Activated T-cell treated with anti-CD3 and anti-CD28 coated beads for 1 hour (primary cell): ENCODE results near the gene VWA2.
"Not testable (repeated sequence)": the region's sequence is repeated elsewhere in the genome, so short reads cannot be mapped to it uniquely, and the experiment has no call there.

Source experiments
- DNase-seq: peaks from one replicate; pipeline ENCODE4 v3.0.0-alpha.2; 2020; ENCODE audit warnings: low read depth

VWA2 gene

DNA sequence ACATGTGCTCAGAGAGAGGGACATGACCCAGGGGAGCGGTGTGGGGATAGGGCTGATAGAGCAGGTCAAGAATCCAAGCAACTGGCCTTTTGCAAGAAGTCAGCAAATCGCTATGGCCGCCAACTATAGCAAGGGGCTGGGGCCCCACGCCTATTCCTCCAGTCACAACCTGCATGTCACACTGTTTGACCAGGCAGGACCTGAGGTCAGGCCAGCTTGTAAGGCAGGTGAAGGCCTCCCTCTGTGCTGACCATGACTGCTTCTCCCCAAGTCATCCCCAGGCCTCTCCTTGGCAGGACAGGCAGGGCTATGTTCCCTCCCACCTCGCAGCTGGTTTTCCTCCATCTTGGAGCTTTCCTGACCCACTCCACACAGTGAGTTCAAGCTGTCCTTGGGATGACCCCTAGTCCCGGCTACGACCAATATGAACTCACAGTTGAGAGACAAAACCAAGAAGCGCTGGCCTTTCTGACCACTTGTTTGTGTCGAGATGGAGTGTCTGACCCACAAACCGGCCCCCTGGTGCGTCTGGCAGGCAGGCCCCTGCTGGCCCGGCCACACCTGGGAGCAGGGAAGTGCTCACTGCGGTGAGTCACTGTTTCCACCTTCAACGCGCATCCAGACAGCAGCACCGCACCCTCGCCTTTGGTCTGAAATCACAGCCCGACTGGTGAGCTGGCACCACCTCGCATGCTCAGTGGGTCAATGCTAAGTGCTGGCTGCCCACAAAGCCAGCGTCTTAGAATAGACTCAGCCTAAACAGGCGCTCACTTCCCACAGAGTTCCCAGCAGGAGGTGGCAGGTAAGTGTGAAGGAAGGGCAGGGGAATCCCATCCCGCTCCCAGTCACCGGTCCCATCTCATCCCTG, 81.4 kb downstream of the VWA2 start:
- no peak for DNase-seq

DNA sequence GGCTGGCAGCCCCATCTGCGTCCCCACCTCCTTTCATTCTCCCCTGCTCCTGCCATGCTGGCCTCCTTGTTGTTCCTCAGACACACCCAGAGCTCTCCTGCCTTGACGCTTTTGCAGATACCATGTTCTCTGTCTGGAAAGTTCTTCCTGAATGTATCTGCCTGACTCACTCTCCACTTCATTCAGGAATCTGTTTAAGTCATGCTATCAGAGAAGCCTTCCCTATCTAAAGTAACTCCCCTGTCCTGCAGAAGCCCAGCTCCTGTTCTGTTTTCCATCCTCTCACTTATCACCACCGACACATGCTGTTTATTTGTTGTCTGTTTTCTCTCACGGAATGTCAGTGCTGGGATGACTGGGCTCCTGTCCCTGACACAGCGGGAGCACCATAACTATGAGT, 83.3 kb downstream of the VWA2 start:
- DNase-seq = no peak

DNA sequence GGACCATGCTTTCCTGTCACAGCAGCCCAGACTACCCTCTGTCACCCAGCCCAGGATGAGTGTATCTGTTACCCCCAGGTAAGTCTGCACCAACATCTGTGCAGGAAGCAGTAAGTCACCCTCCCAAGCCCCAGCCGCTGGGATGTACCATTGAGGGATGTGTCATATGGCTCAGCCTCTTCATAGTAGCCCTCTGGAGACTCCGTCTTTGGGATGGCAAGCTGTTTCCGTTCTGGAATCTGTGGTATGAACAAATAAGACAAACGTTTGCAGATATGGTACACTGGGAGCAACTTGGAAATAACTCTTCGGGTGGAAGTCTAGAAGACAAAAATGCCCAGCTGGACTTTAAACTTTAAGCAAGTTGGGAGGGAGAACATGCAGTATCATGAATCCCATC, 84.0 kb downstream of the VWA2 start:
- DNase-seq = no peak

- no peak for DNase-seq
These were observed 87.7 kb downstream of the VWA2 start for GRCh38 chr10:114326795-114327194.

DNA sequence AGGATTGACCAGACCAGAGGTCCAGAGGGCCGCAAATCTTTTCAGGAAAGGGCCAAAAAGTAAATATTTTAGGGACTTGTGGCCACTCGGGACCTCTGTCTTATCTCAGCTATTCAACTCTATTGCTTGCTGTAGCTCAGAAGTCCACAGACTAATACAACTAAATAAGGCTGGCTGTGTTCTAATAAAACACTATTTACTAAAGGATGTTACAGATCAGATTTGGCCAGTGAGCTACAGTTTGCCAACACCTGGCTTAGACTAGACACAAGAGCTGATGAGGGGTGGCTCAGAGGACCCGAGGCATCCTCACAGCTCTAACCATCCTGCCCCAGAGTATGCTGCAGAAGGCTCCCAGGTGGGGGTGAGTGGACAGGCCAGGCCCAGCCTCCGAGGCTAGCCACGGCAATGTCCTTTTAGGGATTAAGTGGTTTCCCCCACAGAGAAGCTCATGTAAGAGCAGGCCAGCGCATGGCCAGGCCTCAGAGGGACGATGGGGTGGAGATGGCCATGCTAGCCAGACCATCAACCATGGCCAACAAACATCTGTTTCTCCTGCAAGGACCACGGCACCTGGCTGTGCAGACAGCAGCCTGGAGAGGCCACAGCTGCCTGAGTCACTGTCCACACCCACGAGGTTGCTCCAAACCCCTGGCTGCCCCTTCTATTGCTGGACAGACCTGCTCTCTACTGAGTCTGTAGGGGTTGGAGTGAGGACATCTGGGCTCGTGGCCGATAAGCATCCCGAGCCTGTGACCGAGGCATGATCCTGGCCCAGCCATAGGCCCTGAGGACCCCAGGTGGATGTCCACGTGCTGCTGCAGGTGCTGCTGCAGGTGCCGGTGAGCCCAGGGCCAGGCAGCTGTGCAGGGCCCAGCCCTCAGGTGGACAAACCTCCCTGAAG, 88.7 kb downstream of the VWA2 start:
- DNase-seq = no peak

- DNase-seq = no peak
These were observed 89.4 kb downstream of the VWA2 start for GRCh38 chr10:114328441-114328812.

GRCh38 chr10:114328874-114329273, 89.8 kb downstream of the VWA2 start:
- no peak for DNase-seq

GRCh38 chr10:114329634-114330365, 90.7 kb downstream of the VWA2 start:
- no peak for DNase-seq

DNA sequence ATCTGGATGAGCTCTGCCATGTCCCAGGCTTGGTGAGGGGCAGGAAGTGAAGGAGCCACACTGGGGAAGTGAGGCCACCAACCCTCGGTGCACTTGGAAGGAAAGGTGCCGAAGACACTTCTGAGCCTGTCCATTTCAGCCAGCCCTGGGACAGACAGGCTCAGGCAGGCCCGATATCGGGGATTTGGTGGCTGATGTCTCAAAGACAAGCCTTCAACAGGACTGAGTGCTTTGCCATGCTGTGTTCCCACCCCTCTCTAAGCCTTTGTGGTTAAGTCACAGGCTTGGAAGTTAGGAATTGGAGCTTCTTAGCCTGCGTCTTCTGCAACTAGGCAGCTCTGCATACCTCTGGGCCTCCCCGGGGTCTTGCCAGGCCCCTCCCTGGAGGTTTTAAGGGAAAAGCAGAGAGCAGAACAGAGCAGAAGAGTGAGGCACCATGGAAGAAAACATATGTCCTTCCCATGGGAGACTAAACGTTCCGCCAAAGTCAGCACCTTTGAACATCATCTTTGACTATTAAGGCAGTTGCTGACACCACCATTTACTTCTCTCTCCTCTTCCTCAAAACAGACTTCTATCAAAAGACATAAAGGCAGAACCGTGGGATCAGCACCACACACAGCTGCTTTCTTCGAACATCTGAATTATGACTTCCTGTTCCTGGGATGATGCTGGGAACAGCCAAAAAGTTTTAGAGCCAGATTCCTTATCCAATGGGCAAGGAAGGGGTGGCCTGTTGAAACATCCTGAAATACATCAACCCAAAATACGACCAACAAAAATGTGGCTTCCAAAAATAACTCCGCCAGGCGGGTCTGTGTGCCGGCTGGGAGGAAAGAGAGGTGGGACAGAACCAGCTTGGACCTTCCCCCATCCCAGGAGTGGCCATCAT, 93.5 kb downstream of the VWA2 start:
- no peak for DNase-seq

- DNase-seq = not testable (repeated sequence)
These were observed 94.4 kb downstream of the VWA2 start for GRCh38 chr10:114333441-114333840.

DNA sequence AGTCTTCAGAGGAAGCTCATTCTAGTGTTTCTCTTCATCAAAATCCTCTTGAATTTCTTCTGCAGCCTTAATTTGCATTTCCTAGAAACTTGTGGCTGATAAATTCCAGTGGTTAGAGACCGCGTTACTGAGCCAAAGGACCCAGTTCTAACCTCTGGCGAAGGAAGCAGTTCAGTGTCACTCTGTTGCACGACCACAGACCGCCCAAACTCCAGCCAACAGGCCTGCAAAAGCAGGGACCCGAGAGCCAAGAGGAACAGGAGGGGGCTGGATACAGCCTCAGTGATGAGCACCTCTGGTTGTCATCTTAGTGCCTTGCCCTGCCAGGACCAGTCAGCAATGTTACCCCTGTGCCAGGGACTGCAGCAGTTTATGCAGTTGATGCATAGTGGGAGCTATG, 95.2 kb downstream of the VWA2 start:
- DNase-seq = no peak

DNA sequence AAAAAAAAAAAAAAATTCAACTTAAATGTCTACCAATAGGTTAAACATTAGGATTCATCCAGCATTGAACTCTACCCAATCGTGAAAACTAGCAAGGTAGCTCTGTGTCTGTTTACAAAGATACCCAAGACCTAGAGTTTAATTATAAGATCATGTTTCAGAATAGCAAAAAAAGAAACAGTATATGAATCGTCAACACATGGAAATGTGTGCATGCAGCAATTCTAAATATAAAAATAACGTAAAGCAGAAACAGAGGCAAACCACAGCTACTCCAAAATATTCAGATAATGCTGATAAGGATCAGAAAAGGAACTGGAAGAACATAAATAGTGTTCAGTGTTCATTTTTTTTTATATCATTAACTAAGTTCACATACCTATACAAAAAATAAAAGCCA, 96.6 kb downstream of the VWA2 start:
- no peak for DNase-seq

DNA sequence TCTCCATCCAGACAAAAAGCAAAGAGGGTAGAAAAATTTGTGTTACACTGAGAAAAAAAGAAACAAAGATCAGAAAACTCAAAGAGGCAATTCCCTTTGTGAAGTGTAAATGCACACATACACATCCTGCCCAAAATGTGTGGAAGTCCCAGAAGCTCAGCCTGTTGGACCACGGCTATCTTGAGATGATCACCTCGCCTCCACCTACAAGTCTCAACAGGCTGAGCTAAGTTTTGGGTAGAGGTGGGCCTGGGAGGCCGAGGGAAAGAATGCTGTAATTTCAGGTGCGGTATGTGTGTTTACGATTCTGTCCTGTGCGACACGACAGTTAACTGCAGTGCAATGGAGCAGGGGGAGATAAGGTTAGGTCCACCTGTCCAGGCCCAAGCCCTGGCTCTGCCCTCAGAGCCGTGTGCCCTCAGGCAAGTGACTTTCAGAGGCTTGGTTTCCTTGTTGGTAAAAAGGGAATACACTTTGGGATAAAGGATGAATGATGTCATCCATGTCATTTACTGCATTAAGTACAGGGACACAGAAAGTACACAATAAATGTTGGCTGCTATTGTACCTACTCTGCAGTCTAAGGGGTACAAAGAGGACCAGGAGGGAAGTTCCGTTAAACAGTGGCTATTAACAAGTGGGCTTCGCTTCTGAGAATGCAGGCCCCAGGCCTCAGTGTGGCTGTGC, 97.9 kb downstream of the VWA2 start:
- no peak for DNase-seq

DNA sequence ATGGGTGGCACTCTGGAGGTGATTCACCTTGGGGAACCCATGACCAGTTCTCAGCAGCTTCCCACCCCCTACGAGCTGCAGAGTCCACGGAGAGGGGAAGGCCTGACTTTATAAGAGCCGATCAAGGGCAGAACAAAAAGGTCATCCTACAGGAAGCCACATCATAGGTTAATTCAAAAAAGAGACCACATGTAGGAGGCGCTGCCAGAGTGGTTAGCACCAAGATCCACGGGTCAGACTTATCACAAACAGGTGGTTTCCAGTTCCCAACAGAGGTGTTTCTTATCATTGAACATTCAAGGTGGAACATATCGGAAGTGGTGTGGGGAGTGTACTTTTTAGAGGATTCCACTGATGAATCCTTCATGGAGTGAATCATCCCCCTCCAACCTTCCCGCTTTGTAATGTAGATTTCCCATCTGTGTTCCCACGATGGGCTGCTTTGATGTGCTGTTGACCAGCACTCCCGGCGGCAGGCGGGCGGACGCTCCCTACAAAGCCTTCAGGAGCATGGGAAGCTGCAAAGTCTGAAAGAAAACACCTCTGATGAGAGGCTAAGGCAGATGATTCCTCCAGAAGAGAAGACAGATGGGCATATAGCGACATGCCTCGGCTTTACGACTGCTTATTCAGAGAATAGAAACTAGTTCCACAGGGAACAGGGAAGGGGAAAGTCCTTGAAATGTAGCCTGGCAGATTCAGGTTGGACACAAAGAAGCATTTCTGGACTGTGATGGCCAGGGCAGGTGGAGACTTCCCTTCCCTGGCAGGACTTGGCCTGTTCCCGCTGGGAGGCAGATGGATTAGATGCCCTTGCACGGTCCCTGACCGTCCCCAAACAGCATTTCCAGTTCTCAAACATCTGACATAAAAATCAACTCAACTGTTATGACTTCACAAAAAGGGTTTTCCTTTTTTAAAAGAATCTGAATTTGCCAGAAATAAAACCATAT, 98.7 kb downstream of the VWA2 start:
- DNase-seq = no peak

- no peak for DNase-seq
These were observed 101.8 kb downstream of the VWA2 start for GRCh38 chr10:114340816-114341215.
